ENCODE measurements around the gene RAB8B. TPM values are rescaled to one million over a fixed set of nuclear protein-coding genes. Genes with fewer than 3 reads are reported as not detected.

The RAB8B gene
- total RNA-seq, 1 experiment from 2014 or later, result 20.9 TPM

DNA sequence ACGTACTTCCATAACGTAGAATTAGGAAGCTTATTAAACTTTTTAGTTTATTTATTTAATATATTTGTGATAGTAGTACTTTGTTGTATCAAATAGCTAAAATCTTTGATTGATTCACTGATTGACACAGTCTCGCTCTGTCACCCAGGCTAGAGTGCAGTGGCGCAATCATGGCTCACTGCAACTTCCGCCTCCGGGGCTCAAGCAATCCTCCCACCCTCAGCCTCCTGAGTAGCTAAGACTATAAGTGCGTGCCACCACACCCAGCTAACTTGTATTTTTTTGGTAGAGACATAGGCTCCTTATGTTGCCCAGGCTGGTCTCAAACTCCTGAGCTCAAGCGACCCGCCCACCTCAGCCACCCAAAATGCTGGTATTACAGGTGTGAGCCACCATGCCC is 93.7 kb downstream of the RAB8B start:
- intact Hi-C loops (cut with micrococcal nuclease; ENCODE audit: unreplicated experiment), result loop anchor here (10.0 kb wide), 1 partner anchor 182 kb away; no protein-coding TSS in a partner anchor
- Histone ChIP-seq H3K9me2 (ENCODE audit: insufficient read depth) (no peaks in the 10 kb centered on the region), H3F3A (ENCODE audit: insufficient read depth, low read depth) (peaks cover 10% of the 10 kb centered on the region), H3K27ac (no peak overlapping the region), H2AFZ (no peak overlapping the region), H3K79me2 (ENCODE audit: low read depth) (no peaks in the 10 kb centered on the region), H3K4me1 (replicated peaks; ENCODE audit: insufficient read depth) (no peaks in the 10 kb centered on the region), H3K9me3 (ENCODE audit: insufficient read depth, low read depth) (no peaks in the 10 kb centered on the region), H3K4me3 (no peak overlapping the region), H3K4me2 (no peak overlapping the region), H3K36me3 (ENCODE audit: low read depth) (no peaks in the 10 kb centered on the region), H3K27me3 (ENCODE audit: insufficient read depth, low read depth) (no peaks in the 10 kb centered on the region), H4K20me1 (ENCODE audit: insufficient read depth) (no peaks in the 10 kb centered on the region)
- TF ChIP-seq, protein P1, sequence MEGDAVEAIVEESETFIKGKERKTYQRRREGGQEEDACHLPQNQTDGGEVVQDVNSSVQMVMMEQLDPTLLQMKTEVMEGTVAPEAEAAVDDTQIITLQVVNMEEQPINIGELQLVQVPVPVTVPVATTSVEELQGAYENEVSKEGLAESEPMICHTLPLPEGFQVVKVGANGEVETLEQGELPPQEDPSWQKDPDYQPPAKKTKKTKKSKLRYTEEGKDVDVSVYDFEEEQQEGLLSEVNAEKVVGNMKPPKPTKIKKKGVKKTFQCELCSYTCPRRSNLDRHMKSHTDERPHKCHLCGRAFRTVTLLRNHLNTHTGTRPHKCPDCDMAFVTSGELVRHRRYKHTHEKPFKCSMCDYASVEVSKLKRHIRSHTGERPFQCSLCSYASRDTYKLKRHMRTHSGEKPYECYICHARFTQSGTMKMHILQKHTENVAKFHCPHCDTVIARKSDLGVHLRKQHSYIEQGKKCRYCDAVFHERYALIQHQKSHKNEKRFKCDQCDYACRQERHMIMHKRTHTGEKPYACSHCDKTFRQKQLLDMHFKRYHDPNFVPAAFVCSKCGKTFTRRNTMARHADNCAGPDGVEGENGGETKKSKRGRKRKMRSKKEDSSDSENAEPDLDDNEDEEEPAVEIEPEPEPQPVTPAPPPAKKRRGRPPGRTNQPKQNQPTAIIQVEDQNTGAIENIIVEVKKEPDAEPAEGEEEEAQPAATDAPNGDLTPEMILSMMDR (conservative IDR thresholded peaks at IDR 0.05), result no peak
- TF ChIP-seq EZH2 (IDR thresholded peaks at IDR 0.05; ENCODE audit: low read depth), result no peak
- no TSS peak for BruUV-seq (replicated peaks)
- ChIA-PET CTCF (interaction anchor here (0.6 kb wide), 2 partner anchors 25 to 64 kb away, joined by 3 to 6 read pairs; no protein-coding TSS in a partner anchor), POLR2A (ENCODE audit: unreplicated experiment) (interaction anchor here (0.5 kb wide), 2 partner anchors 136 to 557 kb away, joined by 3 to 9 read pairs; no protein-coding TSS in a partner anchor)
- no peak for DNase-seq

DNA sequence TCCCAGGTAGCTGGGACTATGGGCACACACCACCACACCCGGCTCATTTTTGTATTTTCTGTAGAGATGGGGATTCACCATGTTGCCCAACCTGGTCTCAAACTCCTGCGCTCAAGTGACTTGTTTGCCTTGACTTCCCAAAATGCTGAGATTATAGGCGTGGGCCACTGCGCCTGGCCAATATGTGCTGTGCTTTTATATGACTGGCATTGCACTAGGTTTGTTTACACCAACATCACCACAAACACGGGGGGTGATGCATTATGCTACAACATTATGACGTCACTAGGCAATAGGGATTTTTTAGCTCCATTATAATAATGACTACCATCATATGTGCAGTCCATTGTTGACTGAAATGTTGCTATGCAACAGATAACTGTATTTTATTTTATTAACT is 94.9 kb downstream of the RAB8B start:
- DNase-seq, result no peak
- Histone ChIP-seq H3K4me1 (replicated peaks; ENCODE audit: insufficient read depth) (no peaks in the 10 kb centered on the region), H3K27me3 (ENCODE audit: insufficient read depth, low read depth) (no peaks in the 10 kb centered on the region), H3K9me3 (ENCODE audit: insufficient read depth, low read depth) (no peaks in the 10 kb centered on the region), H3K4me2 (no peak overlapping the region), H3K27ac (no peak overlapping the region), H3K4me3 (no peak overlapping the region), H4K20me1 (ENCODE audit: insufficient read depth) (no peaks in the 10 kb centered on the region), H3K9me2 (ENCODE audit: insufficient read depth) (no peaks in the 10 kb centered on the region), H3F3A (ENCODE audit: insufficient read depth, low read depth) (no peaks in the 10 kb centered on the region; the same call in 1 of the 2 replicates), H2AFZ (no peak overlapping the region), H3K79me2 (ENCODE audit: low read depth) (no peaks in the 10 kb centered on the region), H3K36me3 (ENCODE audit: low read depth) (no peaks in the 10 kb centered on the region)
- no TSS peak for BruUV-seq (replicated peaks)
- TF ChIP-seq, protein P1 (conservative IDR thresholded peaks at IDR 0.05), result no peak
- ChIA-PET POLR2A (ENCODE audit: unreplicated experiment) (no interaction called here), CTCF (interaction anchor here (1.5 kb wide), 1 partner anchor 118 kb away, joined by 3 read pairs; no protein-coding TSS in a partner anchor)
- intact Hi-C loops (cut with micrococcal nuclease; ENCODE audit: unreplicated experiment), result loop anchor here (10.0 kb wide), 1 partner anchor 180 kb away; no protein-coding TSS in a partner anchor

DNA sequence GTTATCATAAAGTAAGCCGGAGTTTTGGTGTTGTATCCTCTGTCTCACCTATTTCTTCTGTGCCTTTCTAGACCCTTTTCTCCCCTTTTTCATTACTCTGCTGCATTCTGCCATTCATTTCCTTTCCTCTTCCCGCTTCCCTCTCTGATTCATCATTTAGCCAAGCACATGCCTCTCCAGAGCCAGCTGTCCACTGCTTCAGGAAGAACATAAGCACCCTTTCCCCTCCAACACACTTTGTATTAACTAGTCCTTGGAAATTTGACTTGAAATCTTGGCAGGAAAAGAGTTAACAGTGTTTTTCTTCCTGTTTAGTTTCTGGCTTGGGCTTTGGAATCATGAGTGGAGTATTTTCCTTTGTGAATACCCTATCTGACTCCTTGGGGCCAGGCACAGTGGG is 97.7 kb downstream of the RAB8B start:
- no peak overlapping the region for H3K4me2 ChIP-seq
- H3K27ac ChIP-seq, result no peak overlapping the region
- H3K36me3 ChIP-seq (ENCODE audit: low read depth), result no peaks in the 10 kb centered on the region
- no peak overlapping the region for H3K4me3 ChIP-seq
- H3K4me1 ChIP-seq (replicated peaks; ENCODE audit: insufficient read depth), result no peaks in the 10 kb centered on the region
- CTCF ChIA-PET, result no interaction called here
- no peak for TF ChIP-seq EZH2 (IDR thresholded peaks at IDR 0.05; ENCODE audit: low read depth)
- TF ChIP-seq, protein P1 (conservative IDR thresholded peaks at IDR 0.05), result no peak
- DNase-seq, result no peak
- POLR2A ChIA-PET (ENCODE audit: unreplicated experiment), result no interaction called here
- H2AFZ ChIP-seq, result no peak overlapping the region
- H3K27me3 ChIP-seq (ENCODE audit: insufficient read depth, low read depth), result no peaks in the 10 kb centered on the region
- no peaks in the 10 kb centered on the region for H3F3A ChIP-seq (ENCODE audit: insufficient read depth, low read depth)
- no peaks in the 10 kb centered on the region for H3K9me3 ChIP-seq (ENCODE audit: insufficient read depth, low read depth)
- BruUV-seq (replicated peaks), result no TSS peak
- H3K79me2 ChIP-seq (ENCODE audit: low read depth), result no peaks in the 10 kb centered on the region
- intact Hi-C loops (cut with micrococcal nuclease; ENCODE audit: unreplicated experiment), result loop anchor here (5.0 to 10.0 kb wide), 4 partner anchors 178 to 505 kb away; no protein-coding TSS in a partner anchor
- no peaks in the 10 kb centered on the region for H3K9me2 ChIP-seq (ENCODE audit: insufficient read depth)
- H4K20me1 ChIP-seq (ENCODE audit: insufficient read depth), result no peaks in the 10 kb centered on the region
